Activated CD4-positive, alpha-beta T cell treated with anti-CD3 and anti-CD28 coated beads, Interleukin-2, amount 50 U/mL, for 48 hours (primary cell): Measurements from ENCODE around the gene STXBP4.
"Not testable (repeated sequence)": the region's sequence is repeated elsewhere in the genome, so short reads cannot be mapped to it uniquely, and the experiment has no call there.

ENCODE experiments used
- DNase-seq, 2 experiments: peaks; one replicate each; pipeline ENCODE4 v3.0.0-alpha.2; 2020

Gene STXBP4

GRCh38 chr17:55062921-55063320 is 94.4 kb downstream of the STXBP4 start:
- no peak for DNase-seq

GRCh38 chr17:55063885-55064874 is 95.6 kb downstream of the STXBP4 start:
- DNase-seq: no peak

GRCh38 chr17:55067697-55068439 is 99.3 kb downstream of the STXBP4 start:
- DNase-seq: no peak

GRCh38 chr17:55068862-55069811 is 100.6 kb downstream of the STXBP4 start:
- DNase-seq: no peak

- DNase-seq: no peak
Observed at GRCh38 chr17:55069983-55070529, 101.5 kb downstream of the STXBP4 start.

GRCh38 chr17:55072898-55073297 is 104.3 kb downstream of the STXBP4 start:
- no peak for DNase-seq

GRCh38 chr17:55073467-55073866 is 104.9 kb downstream of the STXBP4 start:
- not testable (repeated sequence) for DNase-seq

GRCh38 chr17:55081559-55081958 is 113.0 kb downstream of the STXBP4 start:
- no peak for DNase-seq

- no peak for DNase-seq
Observed at GRCh38 chr17:55086635-55087058, 118.1 kb downstream of the STXBP4 start.

GRCh38 chr17:55089256-55089655 is 120.7 kb downstream of the STXBP4 start:
- DNase-seq: no peak

GRCh38 chr17:55090079-55090492 is 121.5 kb downstream of the STXBP4 start:
- peak; percentile 38 to 49 for DNase-seq

- DNase-seq: no peak
Observed at GRCh38 chr17:55093353-55093752, 124.8 kb downstream of the STXBP4 start.

GRCh38 chr17:55098765-55099164 is 130.2 kb downstream of the STXBP4 start:
- no peak for DNase-seq

GRCh38 chr17:55110521-55110920 is 142.0 kb downstream of the STXBP4 start:
- DNase-seq: no peak

- no peak for DNase-seq
Observed at GRCh38 chr17:55114283-55114682, 145.7 kb downstream of the STXBP4 start.

GRCh38 chr17:55116440-55116914 is 147.9 kb downstream of the STXBP4 start:
- no peak for DNase-seq

- no peak for DNase-seq
Observed at GRCh38 chr17:55117164-55117563, 148.6 kb downstream of the STXBP4 start.

- no peak for DNase-seq
Observed at GRCh38 chr17:55120651-55121050, 152.1 kb downstream of the STXBP4 start.

GRCh38 chr17:55121268-55121667 is 152.7 kb downstream of the STXBP4 start:
- DNase-seq: no peak

GRCh38 chr17:55122114-55122513 is 153.5 kb downstream of the STXBP4 start:
- DNase-seq: no peak

GRCh38 chr17:55124730-55125360 is 156.3 kb downstream of the STXBP4 start:
- DNase-seq: no peak

- no peak for DNase-seq
Observed at GRCh38 chr17:55133583-55133982, 165.0 kb downstream of the STXBP4 start.
